Measurements from ENCODE around the gene MYO1D. TPM values are rescaled to one million over a fixed set of nuclear protein-coding genes. Genes with fewer than 3 reads are reported as not detected.

MYO1D gene
- total and polyA plus RNA-seq, 4 donors = 22.0 to 75.8 (median 61.4) TPM

- H3K27me3 ChIP-seq (ENCODE audit: control insufficient read depth in 3 of 3, insufficient read depth in 3 of 3, low read length in 2 of 3) = no peaks in the 10 kb centered on the region
- WGBS, 2 donors = 82 to 85% methylated on average over 5 of the region's 5 CpGs
- H3K27ac ChIP-seq (ENCODE audit: low read depth in 1 of 2, low read length in 1 of 2) = no peak overlapping the region
- no peak overlapping the region for H3K4me3 ChIP-seq
- no peak overlapping the region for H3K9ac ChIP-seq (ENCODE audit: insufficient read depth in 1 of 2, low read length in 2 of 2)
- no peaks in the 10 kb centered on the region for H3K9me3 ChIP-seq (ENCODE audit: control insufficient read depth in 4 of 4, insufficient read depth in 3 of 4, low read length in 3 of 4)
- no peaks in the 10 kb centered on the region for H3K36me3 ChIP-seq (ENCODE audit: control insufficient read depth in 4 of 4, insufficient read depth in 4 of 4, low read length in 4 of 4)
- DNase-seq (no peak), ATAC-seq (ENCODE audit: insufficient read depth, low FRiP score) (no peak)
- H3K4me1 ChIP-seq (ENCODE audit: control insufficient read depth in 5 of 5, insufficient read depth in 5 of 5, low read length in 5 of 5) = peaks cover 0 to 27% (median 3%) of the 10 kb centered on the region in 5 donors
- TF ChIP-seq CTCF (IDR thresholded peaks at IDR 0.05; ENCODE audit: control extremely low read depth, extremely low read depth) = no peak
Observed at GRCh38 chr17:32805029-32805976, 71.6 kb downstream of the MYO1D start.

- H3K36me3 ChIP-seq (ENCODE audit: control insufficient read depth in 4 of 4, insufficient read depth in 4 of 4, low read length in 4 of 4) = no peaks in the 10 kb centered on the region
- H3K27me3 ChIP-seq (ENCODE audit: control insufficient read depth in 3 of 3, insufficient read depth in 3 of 3, low read length in 2 of 3) = peaks cover 0 to 3% (median 0%) of the 10 kb centered on the region in 3 donors
- DNase-seq (peak in 2 of 3 donors; percentile 72 to 91), ATAC-seq (ENCODE audit: insufficient read depth, low FRiP score) (no peak)
- WGBS, 2 donors = 48 to 55% methylated on average over 2 of the region's 2 CpGs
- peaks cover 0 to 27% (median 3%) of the 10 kb centered on the region in 5 donors for H3K4me1 ChIP-seq (ENCODE audit: control insufficient read depth in 5 of 5, insufficient read depth in 5 of 5, low read length in 5 of 5)
- H3K27ac ChIP-seq (ENCODE audit: low read depth in 1 of 2, low read length in 1 of 2) = no peak overlapping the region
- no peaks in the 10 kb centered on the region for H3K9me3 ChIP-seq (ENCODE audit: control insufficient read depth in 4 of 4, insufficient read depth in 3 of 4, low read length in 3 of 4)
- no peak overlapping the region for H3K9ac ChIP-seq (ENCODE audit: insufficient read depth in 1 of 2, low read length in 2 of 2)
- no peak overlapping the region for H3K4me3 ChIP-seq
- TF ChIP-seq CTCF (IDR thresholded peaks at IDR 0.05; ENCODE audit: control extremely low read depth, extremely low read depth) = no peak
Observed at GRCh38 chr17:32803544-32803943, 73.4 kb downstream of the MYO1D start.

GRCh38 chr17:32802306-32802705, 74.6 kb downstream of the MYO1D start:
- H3K4me1 ChIP-seq (ENCODE audit: control insufficient read depth in 5 of 5, insufficient read depth in 5 of 5, low read length in 5 of 5) = peaks cover 0 to 27% (median 2%) of the 10 kb centered on the region in 5 donors
- H3K36me3 ChIP-seq (ENCODE audit: control insufficient read depth in 4 of 4, insufficient read depth in 4 of 4, low read length in 4 of 4) = no peaks in the 10 kb centered on the region
- H3K9me3 ChIP-seq (ENCODE audit: control insufficient read depth in 4 of 4, insufficient read depth in 3 of 4, low read length in 3 of 4) = no peaks in the 10 kb centered on the region
- TF ChIP-seq CTCF (IDR thresholded peaks at IDR 0.05; ENCODE audit: control extremely low read depth, extremely low read depth) = no peak
- no peak for DNase-seq
- H3K4me3 ChIP-seq = no peak overlapping the region
- peaks cover 0 to 3% (median 0%) of the 10 kb centered on the region in 3 donors for H3K27me3 ChIP-seq (ENCODE audit: control insufficient read depth in 3 of 3, insufficient read depth in 3 of 3, low read length in 2 of 3)
- ATAC-seq (ENCODE audit: insufficient read depth, low FRiP score) = no peak
- no peak overlapping the region for H3K27ac ChIP-seq (ENCODE audit: low read depth in 1 of 2, low read length in 1 of 2)
- H3K9ac ChIP-seq (ENCODE audit: insufficient read depth in 1 of 2, low read length in 2 of 2) = no peak overlapping the region
